Keratinocyte (primary cell): ENCODE measurements around the gene ZEB1. TPM values are rescaled to one million over a fixed set of nuclear protein-coding genes. Genes with fewer than 3 reads are reported as not detected.

Experiments used
- DNase-seq: peaks from one replicate; pipeline ENCODE4 v3.0.0-alpha.2; 2011; ENCODE audit warnings: low read depth, missing footprints, low spot score
- FAIRE-seq: peaks from 2 replicates; lab custom pipeline; 2011; peaks lifted over from hg19 to GRCh38; lab: Jason Lieb, UNC
- H2AFZ ChIP-seq: 2 replicates; pipeline ENCODE4 v1.6.0; 2012; ENCODE audit warnings: low read length, control low read depth, inconsistent platforms; ENCODE audit not compliant: control insufficient read depth
- H3K27ac ChIP-seq: 2 replicates; pipeline ENCODE4 v1.5.1; 2011; ENCODE audit warnings: low read length; ENCODE audit not compliant: control insufficient read depth, insufficient read depth
- H3K27me3 ChIP-seq: 3 replicates; pipeline ENCODE4 v1.6.0; 2011; ENCODE audit warnings: low read length; ENCODE audit not compliant: control insufficient read depth, insufficient read depth; ENCODE audit errors: extremely low read depth
- H3K36me3 ChIP-seq, 2 experiments: 2 replicates in 1 of 2; 3 replicates in 1 of 2; pipeline ENCODE4 v1.5.1; 2011; ENCODE audit warnings: low read length in 2 of 2, mild to moderate bottlenecking in 1 of 2; ENCODE audit not compliant: control insufficient read depth in 2 of 2, insufficient read depth in 2 of 2; ENCODE audit errors: extremely low read depth in 1 of 2
- H3K4me1 ChIP-seq: 3 replicates; pipeline ENCODE4 v1.5.1; 2011; ENCODE audit warnings: low read length; ENCODE audit not compliant: control insufficient read depth, insufficient read depth; ENCODE audit errors: extremely low read depth
- H3K4me2 ChIP-seq: 3 replicates; pipeline ENCODE4 v1.6.0; 2011; ENCODE audit warnings: low read depth, low read length; ENCODE audit not compliant: control insufficient read depth, insufficient read depth; ENCODE audit errors: extremely low read depth
- H3K4me3 ChIP-seq, 3 experiments: fragments of 200-600 bp in 1 of 3; sonication (generic) in 1 of 3; 2 replicates in 2 of 3; 3 replicates in 1 of 3; pipeline ENCODE4 v1.5.1; 2011 to 2016; ENCODE audit warnings: low read length in 3 of 3, mild to moderate bottlenecking in 3 of 3, control low read depth in 2 of 3, inconsistent platforms in 1 of 3, low read depth in 1 of 3, mixed read lengths in 1 of 3, mixed run types in 1 of 3, moderate library complexity in 1 of 3; ENCODE audit not compliant: control insufficient read depth in 2 of 3, insufficient read depth in 2 of 3; ENCODE audit errors: extremely low read depth in 1 of 3
- H3K79me2 ChIP-seq: 2 replicates; pipeline ENCODE4 v1.6.0; 2012; ENCODE audit warnings: low read length; ENCODE audit not compliant: control insufficient read depth, insufficient read depth
- H3K9ac ChIP-seq: 3 replicates; pipeline ENCODE4 v1.6.0; 2011; ENCODE audit warnings: low read length; ENCODE audit not compliant: control insufficient read depth, insufficient read depth; ENCODE audit errors: extremely low read depth
- H3K9me1 ChIP-seq: 3 replicates; pipeline ENCODE4 v1.6.0; 2011; ENCODE audit warnings: low read length; ENCODE audit not compliant: control insufficient read depth, insufficient read depth; ENCODE audit errors: extremely low read depth
- H3K9me3 ChIP-seq: 2 replicates; pipeline ENCODE4 v1.5.1; 2012; ENCODE audit warnings: low read depth, low read length; ENCODE audit not compliant: control insufficient read depth
- H4K20me1 ChIP-seq: 3 replicates; pipeline ENCODE4 v1.6.0; 2011; ENCODE audit warnings: low read length; ENCODE audit not compliant: control insufficient read depth, insufficient read depth; ENCODE audit errors: extremely low read depth
- EZH2 ChIP-seq: IDR thresholded peaks from one replicate; pipeline ENCODE4 v1.6.1; 2012; ENCODE audit warnings: inconsistent platforms, mild to moderate bottlenecking, low read length, moderate library complexity
- dilution Hi-C: fragments of 300-500 bp; cut with MboI; formaldehyde crosslinking; loops from one replicate; pipeline ENCODE4 v1.7.0; 2020; ENCODE audit warnings: low sequenced_read_pairs; ENCODE audit not compliant: extremely low pct_ligation_motif_present
- polyA plus RNA-seq, 5 experiments: library from polyadenylated mRNA; depleted of rRNA in 3 of 5; stranded (reverse) in 3 of 5; stranded (forward) in 1 of 5; unstranded in 1 of 5; fragments of >200 nt; gene quantifications; 1 replicate in 1 of 5; 2 replicates in 3 of 5; 3 replicates in 1 of 5; pipeline versions ENCODE4 v1.2.1 to v1.2.3, GENCODE V29; 2011 to 2012; ENCODE audit warnings: missing spikeins in 2 of 5, low read depth in 1 of 5, low replicate concordance in 1 of 5
- TF ChIP-seq, protein P1 (sequence below), 3 experiments: IDR thresholded peaks in 1 of 3; conservative IDR thresholded peaks in 1 of 3; optimal IDR thresholded peaks in 1 of 3; 2 replicates in 2 of 3; 3 replicates in 1 of 3; pipeline versions ENCODE3 to v1.5.1; 2011; ENCODE audit warnings: low read length in 3 of 3, mild to moderate bottlenecking in 3 of 3, moderate library complexity in 2 of 3, control low read depth in 1 of 3, inconsistent platforms in 1 of 3; ENCODE audit not compliant: insufficient read depth in 2 of 3; ENCODE audit errors: extremely low read depth in 1 of 3

Gene ZEB1
- polyA plus RNA-seq, 1 donor (not counting 4 experiments of a cell fraction or from before 2014, with no cell fraction given), result 0.96 TPM

DNA sequence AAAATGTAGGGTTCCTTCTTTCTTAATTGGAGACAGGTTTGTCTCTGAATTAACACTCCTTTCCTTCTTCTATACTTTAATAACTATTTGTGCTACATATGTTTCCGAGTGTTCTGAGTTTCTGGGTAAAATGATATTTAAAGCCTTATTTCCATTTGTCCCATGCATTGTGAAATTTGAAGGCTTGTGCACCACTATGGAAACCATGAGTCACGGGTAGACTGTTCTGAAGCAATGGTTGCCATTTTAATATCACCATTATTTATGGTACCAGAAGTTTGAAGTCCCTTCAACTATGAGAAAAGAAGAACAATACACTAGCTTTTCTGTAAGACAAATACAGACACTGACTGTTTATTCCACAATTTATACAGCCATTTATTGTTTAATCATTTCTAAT lies 44.7 kb upstream of the ZEB1 start:
- no peaks in the 10 kb centered on the region for H3K36me3 ChIP-seq
- H3K27ac ChIP-seq, result no peak overlapping the region
- H3K4me2 ChIP-seq, result no peak overlapping the region
- dilution Hi-C loops, result no loop called here
- H3K27me3 ChIP-seq, result no peaks in the 10 kb centered on the region
- no peaks in the 10 kb centered on the region for H3K4me1 ChIP-seq
- H3K9ac ChIP-seq, result no peak overlapping the region
- no peak overlapping the region for H3K4me3 ChIP-seq
- no peak overlapping the region for H2AFZ ChIP-seq
- no peaks in the 10 kb centered on the region for H3K9me3 ChIP-seq
- no peak for DNase-seq
- TF ChIP-seq EZH2, result no peak
- TF ChIP-seq, protein P1, sequence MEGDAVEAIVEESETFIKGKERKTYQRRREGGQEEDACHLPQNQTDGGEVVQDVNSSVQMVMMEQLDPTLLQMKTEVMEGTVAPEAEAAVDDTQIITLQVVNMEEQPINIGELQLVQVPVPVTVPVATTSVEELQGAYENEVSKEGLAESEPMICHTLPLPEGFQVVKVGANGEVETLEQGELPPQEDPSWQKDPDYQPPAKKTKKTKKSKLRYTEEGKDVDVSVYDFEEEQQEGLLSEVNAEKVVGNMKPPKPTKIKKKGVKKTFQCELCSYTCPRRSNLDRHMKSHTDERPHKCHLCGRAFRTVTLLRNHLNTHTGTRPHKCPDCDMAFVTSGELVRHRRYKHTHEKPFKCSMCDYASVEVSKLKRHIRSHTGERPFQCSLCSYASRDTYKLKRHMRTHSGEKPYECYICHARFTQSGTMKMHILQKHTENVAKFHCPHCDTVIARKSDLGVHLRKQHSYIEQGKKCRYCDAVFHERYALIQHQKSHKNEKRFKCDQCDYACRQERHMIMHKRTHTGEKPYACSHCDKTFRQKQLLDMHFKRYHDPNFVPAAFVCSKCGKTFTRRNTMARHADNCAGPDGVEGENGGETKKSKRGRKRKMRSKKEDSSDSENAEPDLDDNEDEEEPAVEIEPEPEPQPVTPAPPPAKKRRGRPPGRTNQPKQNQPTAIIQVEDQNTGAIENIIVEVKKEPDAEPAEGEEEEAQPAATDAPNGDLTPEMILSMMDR (optimal IDR thresholded peaks at IDR 0.05 in 1 of 3, IDR thresholded peaks at IDR 0.05 in 1 of 3, conservative IDR thresholded peaks at IDR 0.05 in 1 of 3; ENCODE audit: extremely low read depth in 1 of 3, insufficient read depth in 2 of 3, low read length in 3 of 3), result no peak
- no peaks in the 10 kb centered on the region for H3K9me1 ChIP-seq
- no peaks in the 10 kb centered on the region for H4K20me1 ChIP-seq
- no peak for FAIRE-seq
- no peaks in the 10 kb centered on the region for H3K79me2 ChIP-seq

DNA sequence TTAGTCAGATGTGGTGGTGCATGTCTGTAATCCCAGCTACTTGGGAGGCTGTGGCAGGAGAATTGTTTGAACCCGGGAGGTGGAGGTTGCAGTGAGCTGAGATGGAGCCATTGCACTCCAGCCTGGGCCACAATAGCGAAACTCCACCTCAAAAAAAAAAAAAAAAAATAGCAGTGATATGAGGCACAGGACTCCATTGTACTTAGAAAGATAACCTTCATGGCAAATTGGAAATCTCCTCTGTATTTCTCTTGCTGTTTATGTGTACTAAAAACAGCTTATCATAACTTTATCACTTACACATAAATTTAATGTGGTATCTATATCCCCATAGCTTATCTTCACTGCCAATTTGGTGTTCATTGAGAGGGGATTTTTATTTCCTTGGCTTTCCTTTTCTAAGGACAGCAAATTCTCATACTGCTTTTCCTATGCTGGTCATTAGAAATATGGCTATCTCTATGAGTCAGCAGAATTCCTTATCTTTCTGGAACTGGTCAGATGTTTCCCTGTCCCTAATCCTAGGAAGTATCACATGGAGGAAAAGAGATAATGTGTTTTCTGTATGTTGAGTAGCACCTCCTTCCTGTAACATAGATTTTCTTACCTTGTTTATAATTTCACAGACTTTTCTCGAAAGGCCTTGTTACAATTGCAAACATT lies 40.6 kb upstream of the ZEB1 start:
- no peak for DNase-seq
- no peak overlapping the region for H2AFZ ChIP-seq
- no peaks in the 10 kb centered on the region for H4K20me1 ChIP-seq
- no peaks in the 10 kb centered on the region for H3K79me2 ChIP-seq
- no peak overlapping the region for H3K4me2 ChIP-seq
- no peaks in the 10 kb centered on the region for H3K9me3 ChIP-seq
- FAIRE-seq, result no peak
- no peak overlapping the region for H3K4me3 ChIP-seq
- no peaks in the 10 kb centered on the region for H3K27me3 ChIP-seq
- no peaks in the 10 kb centered on the region for H3K4me1 ChIP-seq
- dilution Hi-C loops, result no loop called here
- no peak overlapping the region for H3K27ac ChIP-seq
- TF ChIP-seq, protein P1 (optimal IDR thresholded peaks at IDR 0.05 in 1 of 3, IDR thresholded peaks at IDR 0.05 in 1 of 3, conservative IDR thresholded peaks at IDR 0.05 in 1 of 3; ENCODE audit: extremely low read depth in 1 of 3, insufficient read depth in 2 of 3, low read length in 3 of 3), result no peak
- TF ChIP-seq EZH2, result no peak
- H3K9me1 ChIP-seq, result no peaks in the 10 kb centered on the region
- H3K36me3 ChIP-seq, result no peaks in the 10 kb centered on the region
- H3K9ac ChIP-seq, result no peak overlapping the region
